ENCODE measurements around the gene MRAP. TPM values are rescaled to one million over a fixed set of nuclear protein-coding genes. Genes with fewer than 3 reads are reported as not detected.

MRAP gene
- total and polyA plus RNA-seq, 12 donors, result 13.4 to 769 (median 105) TPM

DNA sequence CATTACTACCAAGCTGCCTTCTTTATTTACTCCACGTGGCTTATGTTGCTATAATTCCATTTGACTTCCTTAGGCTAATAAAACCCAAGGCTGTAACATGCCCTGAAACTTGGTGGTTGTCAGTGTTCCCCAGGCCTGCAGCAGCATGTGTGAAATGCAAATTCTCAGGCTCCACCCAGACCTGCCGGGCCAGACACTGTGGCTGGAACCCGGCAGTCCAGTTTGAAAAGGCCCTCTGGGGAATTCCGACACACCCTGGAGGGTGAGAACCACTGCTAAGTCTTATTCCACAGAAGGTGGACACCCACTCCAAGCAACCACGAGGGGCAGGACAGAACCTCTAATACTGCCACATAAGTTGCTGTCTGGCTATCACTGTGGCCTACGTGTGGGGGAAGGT is 52.8 kb downstream of the MRAP start:
- no peak for TF ChIP-seq POLR2A (IDR thresholded peaks at IDR 0.05)
- TF ChIP-seq, protein P1, sequence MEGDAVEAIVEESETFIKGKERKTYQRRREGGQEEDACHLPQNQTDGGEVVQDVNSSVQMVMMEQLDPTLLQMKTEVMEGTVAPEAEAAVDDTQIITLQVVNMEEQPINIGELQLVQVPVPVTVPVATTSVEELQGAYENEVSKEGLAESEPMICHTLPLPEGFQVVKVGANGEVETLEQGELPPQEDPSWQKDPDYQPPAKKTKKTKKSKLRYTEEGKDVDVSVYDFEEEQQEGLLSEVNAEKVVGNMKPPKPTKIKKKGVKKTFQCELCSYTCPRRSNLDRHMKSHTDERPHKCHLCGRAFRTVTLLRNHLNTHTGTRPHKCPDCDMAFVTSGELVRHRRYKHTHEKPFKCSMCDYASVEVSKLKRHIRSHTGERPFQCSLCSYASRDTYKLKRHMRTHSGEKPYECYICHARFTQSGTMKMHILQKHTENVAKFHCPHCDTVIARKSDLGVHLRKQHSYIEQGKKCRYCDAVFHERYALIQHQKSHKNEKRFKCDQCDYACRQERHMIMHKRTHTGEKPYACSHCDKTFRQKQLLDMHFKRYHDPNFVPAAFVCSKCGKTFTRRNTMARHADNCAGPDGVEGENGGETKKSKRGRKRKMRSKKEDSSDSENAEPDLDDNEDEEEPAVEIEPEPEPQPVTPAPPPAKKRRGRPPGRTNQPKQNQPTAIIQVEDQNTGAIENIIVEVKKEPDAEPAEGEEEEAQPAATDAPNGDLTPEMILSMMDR (IDR thresholded peaks at IDR 0.05), result no peak
- H3K4me3 ChIP-seq, result no peak overlapping the region
- WGBS, 4 donors, result 79 to 92% (median 88%) methylated on average over 4 to 6 of the region's 6 CpGs
- no peak overlapping the region for H3K27ac ChIP-seq
- intact Hi-C loops (cut with DNase I), result no loop called here
- DNase-seq, result no peak
- H3K36me3 ChIP-seq (replicated peaks in 1 of 2), result peaks cover 0 to 98% of the 10 kb centered on the region in 2 donors
- H3K9me3 ChIP-seq (replicated peaks in 1 of 3), result no peaks in the 10 kb centered on the region
- H3K27me3 ChIP-seq, result no peaks in the 10 kb centered on the region
- H3K4me1 ChIP-seq (replicated peaks in 1 of 2), result peaks cover 0 to 5% of the 10 kb centered on the region in 2 donors

DNA sequence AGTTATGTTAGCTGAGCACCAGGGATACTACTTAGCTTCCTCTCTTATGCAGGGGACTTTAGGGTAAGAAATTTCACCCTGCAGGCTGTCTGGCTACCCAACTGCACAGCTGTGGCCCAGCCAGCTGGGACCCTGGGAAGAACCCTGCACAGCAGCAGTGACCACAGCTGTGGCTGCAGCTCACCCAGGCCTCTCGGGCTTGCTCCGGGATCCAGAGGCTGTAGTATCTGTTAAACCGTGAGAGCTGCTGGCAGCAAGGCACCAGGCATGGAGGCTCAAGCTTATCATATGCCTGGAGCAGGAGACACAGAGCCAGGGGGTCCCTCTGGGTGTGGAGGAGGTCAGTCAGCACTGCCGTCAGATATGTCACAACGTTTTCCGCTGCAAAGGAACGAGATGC is 53.9 kb downstream of the MRAP start:
- peaks cover 0 to 10% of the 10 kb centered on the region in 2 donors for H3K4me1 ChIP-seq (replicated peaks in 1 of 2)
- no peak overlapping the region for H3K4me3 ChIP-seq
- DNase-seq, result peak in 1 of 7 donors; percentile 23
- no peaks in the 10 kb centered on the region for H3K27me3 ChIP-seq
- TF ChIP-seq, protein P1 (IDR thresholded peaks at IDR 0.05), result no peak
- no peak for TF ChIP-seq POLR2A (IDR thresholded peaks at IDR 0.05)
- H3K27ac ChIP-seq, result no peak overlapping the region
- intact Hi-C loops (cut with DNase I), result no loop called here
- H3K36me3 ChIP-seq (replicated peaks in 1 of 2), result peaks cover 0 to 93% of the 10 kb centered on the region in 2 donors
- 81 to 93% (median 85%) methylated on average over 6 to 7 of the region's 7 CpGs for WGBS, 4 donors
- H3K9me3 ChIP-seq (replicated peaks in 1 of 3), result no peaks in the 10 kb centered on the region

DNA sequence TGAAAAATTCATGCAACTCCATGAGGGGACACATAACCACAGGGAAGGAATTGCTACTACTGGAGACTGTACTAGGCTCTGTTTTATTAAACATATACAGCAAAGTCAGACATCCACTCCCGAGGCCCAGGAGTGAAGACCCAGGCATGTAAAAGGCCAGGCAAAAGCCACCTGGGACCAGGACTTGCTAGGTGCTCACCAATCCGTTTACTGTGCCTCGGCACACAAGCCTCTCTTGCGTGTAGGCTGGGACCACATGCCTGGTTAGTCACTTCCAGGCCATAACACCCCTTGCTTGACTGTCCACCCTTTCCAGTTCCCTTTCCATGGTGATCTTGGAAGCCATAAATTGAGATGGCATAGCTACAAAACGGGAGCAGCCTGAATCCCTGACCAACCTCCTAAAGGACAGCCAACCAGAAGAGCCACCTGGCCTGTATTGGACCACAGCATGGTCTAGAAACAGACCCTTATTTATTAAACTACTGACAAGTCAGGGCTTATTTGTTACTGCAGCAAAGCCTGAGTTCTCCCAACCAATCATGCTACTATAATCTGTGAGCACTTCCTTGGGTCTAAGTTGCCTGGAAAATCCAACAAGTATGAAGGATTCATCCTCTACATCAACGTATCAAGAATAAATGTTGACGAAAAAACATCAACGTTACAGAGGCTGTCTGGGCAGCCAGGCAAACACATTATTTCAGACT is 54.5 kb downstream of the MRAP start:
- H3K9me3 ChIP-seq (replicated peaks in 1 of 3), result no peaks in the 10 kb centered on the region
- peak in 1 of 7 donors; percentile 35 for DNase-seq
- whole genome bisulfite sequencing, 4 donors, result 88 to 97% (median 95%) methylated on average over 8 of the region's 8 CpGs
- intact Hi-C loops (cut with DNase I), result no loop called here
- H3K27ac ChIP-seq, result no peak overlapping the region
- H3K4me3 ChIP-seq, result no peak overlapping the region
- no peaks in the 10 kb centered on the region for H3K27me3 ChIP-seq
- H3K36me3 ChIP-seq (replicated peaks in 1 of 2), result peaks cover 0 to 91% of the 10 kb centered on the region in 2 donors
- TF ChIP-seq, protein P1 (IDR thresholded peaks at IDR 0.05), result no peak
- TF ChIP-seq POLR2A (IDR thresholded peaks at IDR 0.05), result no peak
- peaks cover 0 to 10% of the 10 kb centered on the region in 2 donors for H3K4me1 ChIP-seq (replicated peaks in 1 of 2)

DNA sequence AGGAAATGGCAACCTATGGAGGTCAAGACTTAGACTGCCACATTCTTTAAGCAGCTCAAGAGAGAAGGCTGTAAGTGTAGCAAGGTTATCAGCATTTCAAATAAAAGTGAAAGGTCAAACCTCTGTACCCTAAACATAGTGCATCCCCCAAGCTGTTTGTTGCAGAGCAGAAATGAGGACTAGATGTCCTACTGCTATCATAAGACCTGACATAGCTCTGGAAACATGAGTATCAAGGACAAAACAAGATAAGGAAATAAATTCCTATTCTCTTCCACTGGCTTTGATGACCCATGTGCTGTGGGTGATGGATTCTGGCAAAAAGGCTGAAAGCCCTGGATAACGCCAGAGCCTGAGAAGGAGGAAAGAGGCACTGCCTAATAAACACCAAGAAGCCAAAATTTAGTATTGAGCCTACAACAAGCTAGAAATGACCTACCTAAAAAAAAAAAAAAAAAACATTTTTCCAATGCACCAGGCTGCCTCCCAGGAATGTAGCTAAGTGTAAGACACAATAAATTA is 58.3 kb downstream of the MRAP start:
- intact Hi-C loops (cut with DNase I), result no loop called here

More for the DNA sequence above, 58.3 kb downstream of the MRAP start:
- peaks cover 0 to 5% of the 10 kb centered on the region in 2 donors for H3K4me1 ChIP-seq (replicated peaks in 1 of 2)
- peak in 5 of 7 donors; percentile 44 to 59 (median 52) for DNase-seq
- no peak overlapping the region for H3K4me3 ChIP-seq
- H3K27ac ChIP-seq, result peak overlapping the region in 3 of 5 donors; percentile 4 to 55 (median 19)
- TF ChIP-seq, protein P1 (IDR thresholded peaks at IDR 0.05), result no peak
- TF ChIP-seq POLR2A (IDR thresholded peaks at IDR 0.05), result no peak
- WGBS, 4 donors, result 33 to 52% (median 40%) methylated on average over 1 of the region's 1 CpG
- peaks cover 0 to 91% of the 10 kb centered on the region in 2 donors for H3K36me3 ChIP-seq (replicated peaks in 1 of 2)
- H3K27me3 ChIP-seq, result no peaks in the 10 kb centered on the region
- no peaks in the 10 kb centered on the region for H3K9me3 ChIP-seq (replicated peaks in 1 of 3)

All from adrenal gland (tissue), 12 donors.